Hair follicle dermal papilla cell (primary cell): ENCODE results near the gene EPC2. TPM values are rescaled to one million over a fixed set of nuclear protein-coding genes. Genes with fewer than 3 reads are reported as not detected.

Experiments
- small RNA-seq: library from RNA; depleted of rRNA; stranded (forward); fragments of <200 nt; gene quantifications from one replicate; pipeline ENCODE3, GENCODE V24; 2012
- total RNA-seq: library from RNA; depleted of rRNA; stranded (reverse); fragments of >200 nt; gene quantifications from 2 replicates; pipeline ENCODE4 v1.2.3, GENCODE V29; 2012

Gene EPC2
- 26.4 and 29.2 TPM in 2 replicates for total RNA-seq

GRCh38 chr2:148643998-148644882 is at the start of gene EPC2:
TSS of gene EPC2 (plus strand) at chr2:148644751. CDS start at chr2:148645018, 267 bp downstream.

Small RNAs within 50 kb of the gene (small RNA-seq; reads per million reads assigned to genes)
- gene RNU2-9P (0.22 reads per million), gene RPS29P8 (not detected)

Other genes starting within 250 kb of the EPC2 start
- 0.12 and 0.16 TPM in 2 replicates for gene KIF5C, start 230.5 kb downstream of the EPC2 start, total RNA-seq